ACC112 (cell line): Measurements from ENCODE around the gene ZBTB14.
A peak's percentile ranks its signal among the peaks of the same experiment; 100 is the strongest.

Experiments used
- H2AFZ ChIP-seq: fragments of 200-600 bp; sonication (generic); one replicate; pipeline ENCODE4 v1.6.0; 2017; ENCODE audit warnings: antibody characterized with exemption, low read length; ENCODE audit not compliant: unreplicated experiment
- H3K27ac ChIP-seq: fragments of 200-600 bp; sonication (generic); 2 replicates; pipeline ENCODE4 v1.5.1; 2014; ENCODE audit warnings: low read depth, mild to moderate bottlenecking, antibody characterized with exemption, low read length, moderate library complexity
- H3K27me3 ChIP-seq: fragments of 200-600 bp; sonication (generic); 2 replicates; pipeline ENCODE4 v1.6.1; 2014; ENCODE audit warnings: mild to moderate bottlenecking, antibody characterized with exemption, low read length, moderate library complexity, mixed read lengths; ENCODE audit not compliant: insufficient read depth
- H3K36me3 ChIP-seq: fragments of 200-600 bp; sonication (generic); 2 replicates; pipeline ENCODE4 v1.6.1; 2016; ENCODE audit warnings: mild to moderate bottlenecking, antibody characterized with exemption, low read length, moderate library complexity, mixed read lengths; ENCODE audit not compliant: insufficient read depth
- H3K4me1 ChIP-seq: fragments of 200-600 bp; sonication (generic); one replicate; pipeline ENCODE4 v1.6.1; 2016; ENCODE audit warnings: low read length, mixed read lengths; ENCODE audit not compliant: insufficient read depth, unreplicated experiment, control insufficient read depth
- H3K4me3 ChIP-seq: fragments of 200-600 bp; sonication (generic); 2 replicates; pipeline ENCODE4 v1.5.1; 2014; ENCODE audit warnings: mild to moderate bottlenecking, low read depth, low read length
- H3K79me2 ChIP-seq: fragments of 200-600 bp; sonication (generic); one replicate; pipeline ENCODE4 v1.6.0; 2016; ENCODE audit warnings: low read length; ENCODE audit not compliant: control insufficient read depth, unreplicated experiment, insufficient read depth

Gene ZBTB14

DNA sequence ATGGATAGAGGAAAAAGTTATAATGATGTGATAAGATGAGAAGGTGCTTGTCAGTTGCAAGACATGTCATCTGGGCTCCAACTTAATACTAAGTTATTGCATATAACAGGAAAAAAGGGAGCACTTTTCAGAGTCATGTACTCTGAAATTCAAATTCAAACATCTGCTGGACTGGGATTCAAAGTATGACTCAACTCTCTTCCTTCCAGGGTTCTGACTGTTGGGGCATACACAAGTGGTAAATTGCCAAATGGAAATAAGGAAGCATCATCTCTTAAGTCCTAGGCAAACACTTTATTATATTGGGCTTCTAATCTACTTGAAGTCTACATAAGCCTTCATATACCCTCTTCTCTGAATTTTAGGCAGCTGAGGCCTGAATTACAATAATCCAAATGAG is 44.9 kb downstream of the ZBTB14 start:
- peaks cover 7% of the 10 kb centered on the region for H3K27me3 ChIP-seq

DNA sequence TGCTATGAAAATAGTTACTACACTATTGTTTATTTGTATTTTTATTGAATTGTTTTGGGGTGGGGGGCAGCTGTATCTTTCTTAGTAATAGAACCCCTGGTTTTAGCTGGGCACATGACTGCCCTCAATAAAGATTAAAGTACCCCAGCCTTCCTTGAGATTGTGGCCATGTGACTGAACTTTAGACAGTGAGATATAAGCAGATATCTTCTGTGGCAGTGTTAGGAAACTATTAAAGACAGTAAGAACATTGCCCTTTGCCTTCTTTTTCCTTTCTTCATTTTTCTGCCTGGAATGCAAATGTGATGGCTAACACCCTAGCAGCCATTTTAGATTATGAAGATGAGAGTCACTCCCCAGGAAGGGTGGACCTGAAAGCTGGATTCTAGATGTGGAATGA is 50.6 kb downstream of the ZBTB14 start:
- Histone ChIP-seq H3K36me3 (peaks cover 22% of the 10 kb centered on the region), H3K27ac (no peak overlapping the region), H3K4me3 (no peak overlapping the region), H3K27me3 (no peaks in the 10 kb centered on the region), H3K79me2 (peaks cover 8% of the 10 kb centered on the region), H3K4me1 (peaks cover 3% of the 10 kb centered on the region), H2AFZ (no peak overlapping the region)

More for the DNA sequence above, 44.9 kb downstream of the ZBTB14 start:
- Histone ChIP-seq H3K4me3 (no peak overlapping the region), H3K79me2 (no peaks in the 10 kb centered on the region), H3K4me1 (no peaks in the 10 kb centered on the region), H3K36me3 (no peaks in the 10 kb centered on the region), H2AFZ (no peak overlapping the region), H3K27ac (no peak overlapping the region)

DNA sequence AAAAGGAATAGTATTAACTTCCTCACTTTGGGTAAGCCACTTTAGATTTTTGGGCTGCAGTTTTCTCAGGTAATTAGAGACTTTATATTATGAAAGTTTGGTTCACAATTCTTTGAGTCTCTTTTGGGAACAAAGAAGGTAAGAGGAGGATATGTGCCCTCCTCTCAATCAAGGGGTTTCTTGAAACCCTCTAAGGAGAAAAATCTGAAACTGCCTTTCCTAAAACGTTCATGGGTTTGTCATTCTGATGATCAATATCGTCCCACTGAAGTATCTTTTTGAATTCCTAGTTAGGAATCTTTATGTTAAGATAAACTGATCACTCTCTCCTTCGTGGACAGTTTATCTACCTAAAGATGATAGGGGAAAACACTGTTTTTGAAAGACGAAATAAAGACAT is 56.1 kb downstream of the ZBTB14 start:
- Histone ChIP-seq H3K4me3 (peak overlapping the region; percentile 96), H3K27me3 (no peaks in the 10 kb centered on the region), H3K36me3 (peaks cover 22% of the 10 kb centered on the region), H3K27ac (no peak overlapping the region), H2AFZ (no peak overlapping the region), H3K4me1 (peaks cover 26% of the 10 kb centered on the region), H3K79me2 (peaks cover 26% of the 10 kb centered on the region)
